Retinal pigment epithelial cell (primary cell): ENCODE measurements around the gene D2HGDH.

Experiments used
- DNase-seq: peaks from one replicate; pipeline ENCODE4 v3.0.0-alpha.2; 2010; ENCODE audit warnings: low read depth
- H3K4me3 ChIP-seq: 2 replicates; pipeline ENCODE4 v1.5.1; 2011; ENCODE audit warnings: mild to moderate bottlenecking, low read length, control low read depth, moderate library complexity
- CTCF ChIP-seq: conservative IDR thresholded peaks from 2 replicates; pipeline ENCODE4 v1.5.1; 2011; ENCODE audit warnings: low read depth, low read length, control low read depth, inconsistent platforms

The D2HGDH gene

GRCh38 chr2:241794250-241794823, 59.9 kb downstream of the D2HGDH start:
- no peak for DNase-seq
- no peak for TF ChIP-seq CTCF
- H3K4me3 ChIP-seq, result no peak overlapping the region

GRCh38 chr2:241795021-241795999, 60.9 kb downstream of the D2HGDH start:
- TF ChIP-seq CTCF, result no peak
- DNase-seq, result no peak

GRCh38 chr2:241796209-241796608, 61.8 kb downstream of the D2HGDH start:
- no peak for TF ChIP-seq CTCF
- no peak for DNase-seq
- no peak overlapping the region for H3K4me3 ChIP-seq

More at GRCh38 chr2:241795021-241795999, 60.9 kb downstream of the D2HGDH start:
- H3K4me3 ChIP-seq, result no peak overlapping the region

- H3K4me3 ChIP-seq, result no peak overlapping the region
- TF ChIP-seq CTCF, result no peak
- no peak for DNase-seq
Measured at GRCh38 chr2:241796610-241797138, 62.2 kb downstream of the D2HGDH start.

GRCh38 chr2:241797441-241798080, 63.1 kb downstream of the D2HGDH start:
- DNase-seq, result no peak
- no peak for TF ChIP-seq CTCF
- no peak overlapping the region for H3K4me3 ChIP-seq

- TF ChIP-seq CTCF, result no peak
Measured at GRCh38 chr2:241798081-241798630, 63.7 kb downstream of the D2HGDH start.

More at GRCh38 chr2:241798081-241798630, 63.7 kb downstream of the D2HGDH start:
- DNase-seq, result no peak
- no peak overlapping the region for H3K4me3 ChIP-seq
